NCI-H1105 treated with DMSO at 0.1 percent for 48 hours (cell line): Measurements from ENCODE around the gene HMGN4.
A peak's percentile ranks its signal among the peaks of the same experiment; 100 is the strongest.
"Not testable (repeated sequence)": the region's sequence is repeated elsewhere in the genome, so short reads cannot be mapped to it uniquely, and the experiment has no call there.

Experiments used
- DNase-seq: peaks from one replicate; lab custom pipeline; 2025; lab: John Stamatoyannopoulos, UW

The HMGN4 gene

GRCh38 chr6:26537846-26538571 is at the start of gene HMGN4:
Gene HMGN4 (plus strand): TSS chr6:26538366. CDS start chr6:26545207, 6,841 bp downstream.
- peak; percentile 91 for DNase-seq

GRCh38 chr6:26489996-26490964 is 47.9 kb upstream of the HMGN4 start:
- no peak for DNase-seq

- no peak for DNase-seq
These were observed 46.6 kb upstream of the HMGN4 start for GRCh38 chr6:26491604-26492003.

GRCh38 chr6:26493258-26493657 is 44.9 kb upstream of the HMGN4 start:
- no peak for DNase-seq

- DNase-seq, result no peak
These were observed 44.0 kb upstream of the HMGN4 start for GRCh38 chr6:26494117-26494516.

GRCh38 chr6:26495281-26495680 is 42.9 kb upstream of the HMGN4 start:
- no peak for DNase-seq

- DNase-seq, result no peak
These were observed 40.6 kb upstream of the HMGN4 start for GRCh38 chr6:26497610-26498009.

GRCh38 chr6:26500102-26500501 is 38.1 kb upstream of the HMGN4 start, which contains the start of gene BTN1A1:
Gene BTN1A1 (plus strand): TSS chr6:26500303. CDS start chr6:26501287, 984 bp downstream.
- DNase-seq, result no peak

- no peak for DNase-seq
These were observed 36.6 kb upstream of the HMGN4 start for GRCh38 chr6:26501482-26501986.

GRCh38 chr6:26502165-26502564 is 36.0 kb upstream of the HMGN4 start:
- peak; percentile 5 for DNase-seq

GRCh38 chr6:26502626-26503025 is 35.5 kb upstream of the HMGN4 start:
- DNase-seq, result no peak

- DNase-seq, result no peak
These were observed 30.5 kb upstream of the HMGN4 start for GRCh38 chr6:26507658-26508057.

GRCh38 chr6:26511033-26511432 is 27.1 kb upstream of the HMGN4 start:
- not testable (repeated sequence) for DNase-seq

GRCh38 chr6:26514984-26515383 is 23.2 kb upstream of the HMGN4 start:
- DNase-seq, result no peak

GRCh38 chr6:26516481-26517427 is 21.4 kb upstream of the HMGN4 start:
- DNase-seq, result no peak

- DNase-seq, result no peak
These were observed 18.8 kb upstream of the HMGN4 start for GRCh38 chr6:26519359-26519758.

- peak; percentile 81 for DNase-seq
These were observed 17.8 kb upstream of the HMGN4 start for GRCh38 chr6:26520237-26520849.

- peak; percentile 83 for DNase-seq
These were observed 17.1 kb upstream of the HMGN4 start for GRCh38 chr6:26520850-26521599.

- DNase-seq, result peak; percentile 57
These were observed 16.4 kb upstream of the HMGN4 start for GRCh38 chr6:26521600-26522391.
